Subcutaneous abdominal adipose tissue (tissue), 5 donors: ENCODE measurements around the gene RAD23A.
"Not testable (repeated sequence)": the region's sequence is repeated elsewhere in the genome, so short reads cannot be mapped to it uniquely, and the experiment has no call there.

Experiments used
- H3K27ac ChIP-seq: one replicate; pipeline ENCODE4 v1.7.0; 2013; ENCODE audit warnings: low read depth, mild to moderate bottlenecking, inconsistent platforms, low read length, moderate library complexity
- H3K27me3 ChIP-seq, 5 donors: one replicate each; pipeline ENCODE4 v1.7.0; 2013; ENCODE audit warnings: low read length in 5 of 5, inconsistent platforms in 1 of 5; ENCODE audit not compliant: control insufficient read depth in 5 of 5, insufficient read depth in 4 of 5
- H3K36me3 ChIP-seq, 5 donors: one replicate each; pipeline ENCODE4 v1.7.0; 2013; ENCODE audit warnings: low read length in 5 of 5; ENCODE audit not compliant: control insufficient read depth in 5 of 5, insufficient read depth in 5 of 5
- H3K4me1 ChIP-seq, 5 donors: one replicate each; pipeline ENCODE4 v1.7.0; 2013; ENCODE audit warnings: low read length in 5 of 5, mild to moderate bottlenecking in 3 of 5, moderate library complexity in 1 of 5; ENCODE audit not compliant: control insufficient read depth in 5 of 5, insufficient read depth in 5 of 5
- H3K4me3 ChIP-seq, 5 donors: one replicate each; pipeline ENCODE4 v1.7.0; 2013; ENCODE audit warnings: low read length in 5 of 5, low read depth in 1 of 5
- H3K9ac ChIP-seq, 5 donors: one replicate each; pipeline ENCODE4 v1.7.0; 2013; ENCODE audit warnings: low read length in 5 of 5, mild to moderate bottlenecking in 4 of 5, moderate library complexity in 3 of 5
- H3K9me3 ChIP-seq, 5 donors: one replicate each; pipeline ENCODE4 v1.7.0; 2013; ENCODE audit warnings: low read length in 5 of 5; ENCODE audit not compliant: control insufficient read depth in 5 of 5
- donor health status: healthy.
- donor health status: healthy.
- donor health status: healthy.
- donor health status: healthy.
- donor health status: healthy.

Gene RAD23A

GRCh38 chr19:12946731-12947496 is 1.3 kb downstream of the RAD23A start:
- H3K4me3 ChIP-seq, result peak overlapping the region; percentile 73 to 85 (median 83)
- H3K4me1 ChIP-seq, result peaks cover 6 to 24% (median 21%) of the 10 kb centered on the region in 5 donors
- H3K27ac ChIP-seq, result peak overlapping the region; percentile 85
- no peaks in the 10 kb centered on the region for H3K9me3 ChIP-seq
- H3K27me3 ChIP-seq, result no peaks in the 10 kb centered on the region
- H3K36me3 ChIP-seq, result peaks cover 0 to 72% (median 62%) of the 10 kb centered on the region in 5 donors
- peak overlapping the region; percentile 79 to 96 (median 89) for H3K9ac ChIP-seq

- Histone ChIP-seq H3K36me3 (peaks cover 0 to 72% (median 64%) of the 10 kb centered on the region in 5 donors), H3K4me3 (no peak overlapping the region), H3K9me3 (no peaks in the 10 kb centered on the region), H3K4me1 (peaks cover 8 to 27% (median 24%) of the 10 kb centered on the region in 5 donors), H3K27me3 (no peaks in the 10 kb centered on the region), H3K27ac (peak overlapping the region; percentile 85), H3K9ac (peak overlapping the region in 1 of 5 donors; percentile 43)
These were observed 2.3 kb downstream of the RAD23A start for GRCh38 chr19:12947702-12948611.

GRCh38 chr19:12948612-12949362 is 3.1 kb downstream of the RAD23A start:
- Histone ChIP-seq H3K36me3 (peaks cover 0 to 71% (median 64%) of the 10 kb centered on the region in 5 donors), H3K9ac (peak overlapping the region in 1 of 5 donors; percentile 43), H3K4me1 (peaks cover 8 to 27% (median 25%) of the 10 kb centered on the region in 5 donors), H3K9me3 (no peaks in the 10 kb centered on the region), H3K27me3 (no peaks in the 10 kb centered on the region), H3K27ac (peak overlapping the region; percentile 49), H3K4me3 (no peak overlapping the region)

GRCh38 chr19:12949363-12950283 is 4.0 kb downstream of the RAD23A start:
- Histone ChIP-seq H3K36me3 (peaks cover 0 to 72% (median 67%) of the 10 kb centered on the region in 5 donors), H3K4me1 (peaks cover 8 to 31% (median 26%) of the 10 kb centered on the region in 5 donors), H3K9me3 (no peaks in the 10 kb centered on the region), H3K9ac (no peak overlapping the region), H3K4me3 (no peak overlapping the region), H3K27ac (peak overlapping the region; percentile 49), H3K27me3 (no peaks in the 10 kb centered on the region)

- H3K9ac ChIP-seq, result peak overlapping the region in 1 of 5 donors; percentile 49
- H3K36me3 ChIP-seq, result peaks cover 0 to 71% (median 68%) of the 10 kb centered on the region in 5 donors
These were observed 6.4 kb downstream of the RAD23A start for GRCh38 chr19:12952050-12952449.

GRCh38 chr19:12952488-12953137 is 7.0 kb downstream of the RAD23A start:
- H3K9me3 ChIP-seq, result no peaks in the 10 kb centered on the region
- peak overlapping the region; percentile 37 for H3K27ac ChIP-seq
- H3K9ac ChIP-seq, result peak overlapping the region in 3 of 5 donors; percentile 28 to 49 (median 47)
- H3K4me1 ChIP-seq, result peaks cover 2 to 32% (median 26%) of the 10 kb centered on the region in 5 donors
- no peaks in the 10 kb centered on the region for H3K27me3 ChIP-seq
- peaks cover 0 to 70% (median 68%) of the 10 kb centered on the region in 5 donors for H3K36me3 ChIP-seq
- H3K4me3 ChIP-seq, result no peak overlapping the region

More at GRCh38 chr19:12952050-12952449, 6.4 kb downstream of the RAD23A start:
- not testable (repeated sequence) for H3K9me3 ChIP-seq, H3K27me3 ChIP-seq, H3K4me3 ChIP-seq
- H3K4me1 ChIP-seq, result peaks cover 2 to 37% (median 32%) of the 10 kb centered on the region in 5 donors
- peak overlapping the region; percentile 37 for H3K27ac ChIP-seq

GRCh38 chr19:12953138-12953798 is 7.6 kb downstream of the RAD23A start:
- peaks cover 0 to 63% (median 61%) of the 10 kb centered on the region in 5 donors for H3K36me3 ChIP-seq
- peak overlapping the region; percentile 48 for H3K27ac ChIP-seq

More at GRCh38 chr19:12953138-12953798, 7.6 kb downstream of the RAD23A start:
- peaks cover 2 to 29% (median 22%) of the 10 kb centered on the region in 5 donors for H3K4me1 ChIP-seq
- peak overlapping the region in 2 of 5 donors; percentile 28 to 46 for H3K9ac ChIP-seq
- no peaks in the 10 kb centered on the region for H3K9me3 ChIP-seq
- H3K4me3 ChIP-seq, result no peak overlapping the region
- no peaks in the 10 kb centered on the region for H3K27me3 ChIP-seq
